HepG2 (cell line): Measurements from ENCODE around the gene EIF4G2. TPM values are rescaled to one million over a fixed set of nuclear protein-coding genes. Genes with fewer than 3 reads are reported as not detected.

ENCODE experiments used
- HDAC6 ChIP-seq: fragments of 200-600 bp; sonication (generic); IDR thresholded peaks from 2 replicates; pipeline ENCODE4 v1.7.0; 2017; ENCODE audit warnings: mild to moderate bottlenecking, antibody characterized with exemption, low read length, low read depth
- MED8 ChIP-seq: sonication (generic); formaldehyde crosslinking; IDR thresholded peaks from 2 replicates; pipeline ENCODE4 v1.8.1; 2023; ENCODE audit warnings: mild to moderate bottlenecking, missing genetic modification reagents; ENCODE audit not compliant: insufficient replicate concordance
- NFIC ChIP-seq: IDR thresholded peaks from 2 replicates; pipeline ENCODE4 v1.6.1; 2012; ENCODE audit warnings: mild to moderate bottlenecking, low read length, inconsistent platforms
- NRL ChIP-seq: sonication (generic); formaldehyde crosslinking; IDR thresholded peaks from 2 replicates; pipeline ENCODE4 v1.5.0; 2020; ENCODE audit warnings: missing genetic modification reagents, mild to moderate bottlenecking, moderate library complexity, borderline replicate concordance
- PRDM10 ChIP-seq: sonication (generic); formaldehyde crosslinking; IDR thresholded peaks from 2 replicates; pipeline ENCODE4 v1.4.0; 2020; ENCODE audit warnings: low read depth, missing genetic modification reagents
- REL ChIP-seq: sonication (generic); formaldehyde crosslinking; conservative IDR thresholded peaks from 2 replicates; pipeline ENCODE4 v1.8.0; 2022; ENCODE audit warnings: mild to moderate bottlenecking, missing genetic modification reagents, moderate library complexity
- SALL1 ChIP-seq: sonication (generic); formaldehyde crosslinking; IDR thresholded peaks from 2 replicates; pipeline ENCODE4 v1.8.0; 2022; ENCODE audit warnings: mild to moderate bottlenecking, missing genetic modification reagents
- SRSF1 ChIP-seq: fragments of 200-400 bp; formaldehyde crosslinking; optimal IDR thresholded peaks from 2 replicates; pipeline ENCODE3; 2017; ENCODE audit warnings: mild to moderate bottlenecking, low read depth, low read length, moderate library complexity
- TIGD3 ChIP-seq: sonication (generic); formaldehyde crosslinking; IDR thresholded peaks from 2 replicates; pipeline ENCODE4 v1.5.1; 2020; ENCODE audit warnings: mild to moderate bottlenecking, missing genetic modification reagents, borderline replicate concordance
- TMF1 ChIP-seq: sonication (generic); formaldehyde crosslinking; IDR thresholded peaks from 2 replicates; pipeline ENCODE4 v1.8.1; 2022; ENCODE audit warnings: low read depth, missing genetic modification reagents
- ZNF549 ChIP-seq: sonication (generic); formaldehyde crosslinking; IDR thresholded peaks from 2 replicates; pipeline ENCODE4 v1.5.0; 2020; ENCODE audit warnings: missing genetic modification reagents
- ZNF737 ChIP-seq: sonication (generic); formaldehyde crosslinking; IDR thresholded peaks from 2 replicates; pipeline ENCODE4 v1.5.0; 2020; ENCODE audit warnings: missing genetic modification reagents, mild to moderate bottlenecking, borderline replicate concordance
- ZNF788 ChIP-seq: sonication (generic); formaldehyde crosslinking; IDR thresholded peaks from 2 replicates; pipeline ENCODE4 v1.5.0; 2020; ENCODE audit warnings: mild to moderate bottlenecking, missing genetic modification reagents, borderline replicate concordance
- polyA plus RNA-seq, 8 experiments: library from polyadenylated mRNA; depleted of rRNA in 3 of 8; stranded (reverse) in 7 of 8; unstranded in 1 of 8; fragments of >200 nt; fragmentation: Illumina TruSeq in 4 of 8; extraction: Trizol in 4 of 8; gene quantifications; 2 replicates each; pipeline versions ENCODE4 v1.2.1 to v1.2.3, GENCODE V29; 2011 to 2016; ENCODE audit warnings: low read depth in 4 of 8, missing spikeins in 1 of 8, mixed read lengths in 1 of 8; ENCODE audit not compliant: insufficient read depth in 1 of 8
- total RNA-seq, 5 experiments: library from RNA; depleted of rRNA; stranded (reverse); fragments of >200 nt; fragmentation: Illumina TruSeq; extraction: Trizol; gene quantifications; 2 replicates each; pipeline ENCODE4 v1.2.3, GENCODE V29; 2016; ENCODE audit warnings: low read depth in 1 of 5
- TF ChIP-seq, protein P1 (sequence below): sonication (generic); formaldehyde crosslinking; IDR thresholded peaks from 2 replicates; pipeline ENCODE4 v1.4.0; 2020; ENCODE audit warnings: mild to moderate bottlenecking, missing genetic modification reagents, borderline replicate concordance
- TF ChIP-seq, protein P2 (sequence below): sonication (generic); formaldehyde crosslinking; IDR thresholded peaks from 2 replicates; pipeline ENCODE4 v1.9.0; 2021; ENCODE audit warnings: missing genetic modification reagents, borderline replicate concordance
- TF ChIP-seq, protein P3 (sequence below): IDR thresholded peaks from 2 replicates; pipeline ENCODE4 v1.6.1; 2016; ENCODE audit warnings: mild to moderate bottlenecking, missing biosample characterization, missing genetic modification reagents

Gene EIF4G2
- total and polyA plus RNA-seq, 2 of the 13 experiments (the other 11 are each of a cell fraction or from before 2014, with no cell fraction given): 362 to 546 TPM

DNA sequence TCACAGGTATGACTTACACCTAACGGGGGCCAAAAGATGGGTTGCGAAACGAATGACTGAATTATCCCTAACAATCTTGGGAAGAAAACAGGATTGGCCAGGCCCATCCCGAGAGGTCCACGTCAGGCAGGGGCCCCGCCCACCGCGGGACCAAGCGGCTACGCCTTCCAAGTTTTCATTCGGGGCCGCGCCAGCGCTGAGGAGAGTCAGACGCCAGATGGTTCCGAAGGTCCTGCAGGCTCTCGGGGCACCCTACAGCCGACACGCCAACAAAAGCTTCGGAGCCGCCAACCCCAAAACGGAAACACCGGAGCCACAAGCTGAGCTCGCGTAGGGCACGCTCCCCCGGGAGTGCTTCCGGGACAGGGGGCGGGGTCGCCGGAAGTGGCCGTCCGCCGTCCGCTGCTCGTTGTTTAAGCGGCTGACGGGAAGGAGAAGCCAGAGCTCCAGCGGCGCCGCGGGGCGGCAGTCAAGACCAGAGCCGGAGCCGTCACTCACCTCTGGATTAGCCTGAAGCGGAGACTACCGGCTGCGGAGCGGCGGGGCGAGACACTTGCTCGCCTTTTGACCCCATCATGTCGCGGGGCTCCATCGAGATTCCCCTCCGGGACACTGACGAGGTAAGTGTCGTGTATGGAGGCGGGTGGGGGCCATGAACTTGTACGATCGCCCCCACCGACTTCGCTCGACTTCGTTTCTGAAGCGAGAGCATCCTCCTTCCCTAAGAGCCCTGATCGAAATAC lies 57.7 kb downstream of the EIF4G2 start, which contains the start of gene CTR9 (continued):
- TF ChIP-seq ZNF737 (CRISPR knock-in tag) (0 out of 2 replicates have a peak, but pooled peaks have one; percentile 89), MED8 (peak; percentile 33), REL (CRISPR knock-in tag) (0 out of 2 replicates have a peak, but pooled peaks have one; percentile 57), PRDM10 (CRISPR knock-in tag) (no peak), ZNF788 (CRISPR knock-in tag) (peak; percentile 79; the same call in 1 of the 2 replicates), HDAC6 (no peak), NRL (CRISPR knock-in tag) (no peak; the same call in none of the 2 replicates), SRSF1 (peak; percentile 94), ZNF549 (CRISPR knock-in tag) (0 out of 2 replicates have a peak, but pooled peaks have one; percentile 45), NFIC (peak; percentile 45; the same call in 1 of the 2 replicates), TIGD3 (CRISPR knock-in tag) (0 out of 2 replicates have a peak, but pooled peaks have one; percentile 48), TMF1 (peak; percentile 51; the same call in 1 of the 2 replicates), SALL1 (peak; percentile 96)
- TF ChIP-seq, protein P1, sequence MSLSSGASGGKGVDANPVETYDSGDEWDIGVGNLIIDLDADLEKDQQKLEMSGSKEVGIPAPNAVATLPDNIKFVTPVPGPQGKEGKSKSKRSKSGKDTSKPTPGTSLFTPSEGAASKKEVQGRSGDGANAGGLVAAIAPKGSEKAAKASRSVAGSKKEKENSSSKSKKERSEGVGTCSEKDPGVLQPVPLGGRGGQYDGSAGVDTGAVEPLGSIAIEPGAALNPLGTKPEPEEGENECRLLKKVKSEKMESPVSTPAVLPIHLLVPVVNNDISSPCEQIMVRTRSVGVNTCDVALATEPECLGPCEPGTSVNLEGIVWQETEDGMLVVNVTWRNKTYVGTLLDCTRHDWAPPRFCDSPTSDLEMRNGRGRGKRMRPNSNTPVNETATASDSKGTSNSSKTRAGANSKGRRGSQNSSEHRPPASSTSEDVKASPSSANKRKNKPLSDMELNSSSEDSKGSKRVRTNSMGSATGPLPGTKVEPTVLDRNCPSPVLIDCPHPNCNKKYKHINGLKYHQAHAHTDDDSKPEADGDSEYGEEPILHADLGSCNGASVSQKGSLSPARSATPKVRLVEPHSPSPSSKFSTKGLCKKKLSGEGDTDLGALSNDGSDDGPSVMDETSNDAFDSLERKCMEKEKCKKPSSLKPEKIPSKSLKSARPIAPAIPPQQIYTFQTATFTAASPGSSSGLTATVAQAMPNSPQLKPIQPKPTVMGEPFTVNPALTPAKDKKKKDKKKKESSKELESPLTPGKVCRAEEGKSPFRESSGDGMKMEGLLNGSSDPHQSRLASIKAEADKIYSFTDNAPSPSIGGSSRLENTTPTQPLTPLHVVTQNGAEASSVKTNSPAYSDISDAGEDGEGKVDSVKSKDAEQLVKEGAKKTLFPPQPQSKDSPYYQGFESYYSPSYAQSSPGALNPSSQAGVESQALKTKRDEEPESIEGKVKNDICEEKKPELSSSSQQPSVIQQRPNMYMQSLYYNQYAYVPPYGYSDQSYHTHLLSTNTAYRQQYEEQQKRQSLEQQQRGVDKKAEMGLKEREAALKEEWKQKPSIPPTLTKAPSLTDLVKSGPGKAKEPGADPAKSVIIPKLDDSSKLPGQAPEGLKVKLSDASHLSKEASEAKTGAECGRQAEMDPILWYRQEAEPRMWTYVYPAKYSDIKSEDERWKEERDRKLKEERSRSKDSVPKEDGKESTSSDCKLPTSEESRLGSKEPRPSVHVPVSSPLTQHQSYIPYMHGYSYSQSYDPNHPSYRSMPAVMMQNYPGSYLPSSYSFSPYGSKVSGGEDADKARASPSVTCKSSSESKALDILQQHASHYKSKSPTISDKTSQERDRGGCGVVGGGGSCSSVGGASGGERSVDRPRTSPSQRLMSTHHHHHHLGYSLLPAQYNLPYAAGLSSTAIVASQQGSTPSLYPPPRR (CRISPR knock-in tag): peak; percentile 69; the same call in 1 of the 2 replicates
- TF ChIP-seq, protein P2, sequence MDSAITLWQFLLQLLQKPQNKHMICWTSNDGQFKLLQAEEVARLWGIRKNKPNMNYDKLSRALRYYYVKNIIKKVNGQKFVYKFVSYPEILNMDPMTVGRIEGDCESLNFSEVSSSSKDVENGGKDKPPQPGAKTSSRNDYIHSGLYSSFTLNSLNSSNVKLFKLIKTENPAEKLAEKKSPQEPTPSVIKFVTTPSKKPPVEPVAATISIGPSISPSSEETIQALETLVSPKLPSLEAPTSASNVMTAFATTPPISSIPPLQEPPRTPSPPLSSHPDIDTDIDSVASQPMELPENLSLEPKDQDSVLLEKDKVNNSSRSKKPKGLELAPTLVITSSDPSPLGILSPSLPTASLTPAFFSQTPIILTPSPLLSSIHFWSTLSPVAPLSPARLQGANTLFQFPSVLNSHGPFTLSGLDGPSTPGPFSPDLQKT: no peak
- TF ChIP-seq, protein P3, sequence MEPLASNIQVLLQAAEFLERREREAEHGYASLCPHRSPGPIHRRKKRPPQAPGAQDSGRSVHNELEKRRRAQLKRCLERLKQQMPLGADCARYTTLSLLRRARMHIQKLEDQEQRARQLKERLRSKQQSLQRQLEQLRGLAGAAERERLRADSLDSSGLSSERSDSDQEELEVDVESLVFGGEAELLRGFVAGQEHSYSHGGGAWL: peak; percentile 61
